SJSA1 (cell line): ENCODE data around the gene OXLD1. TPM values are rescaled to one million over a fixed set of nuclear protein-coding genes. Genes with fewer than 3 reads are reported as not detected.

ENCODE experiments used
- DNase-seq, 2 experiments: peaks; one replicate each; pipeline ENCODE4 v3.0.0-alpha.2; 2015 to 2020; ENCODE audit warnings: low spot score in 2 of 2, low read depth in 1 of 2
- H3K27ac ChIP-seq: fragments of 250-450 bp; sonication (Bioruptor Pico); 2 replicates; pipeline ENCODE4 v1.5.1; 2020; ENCODE audit warnings: mild to moderate bottlenecking, moderate library complexity
- H3K27me3 ChIP-seq: fragments of 250-450 bp; sonication (Bioruptor Pico); replicated peaks from 2 replicates; pipeline ENCODE4 v1.5.1; 2020; ENCODE audit warnings: mild to moderate bottlenecking, moderate library complexity
- H3K36me3 ChIP-seq: fragments of 250-450 bp; sonication (Bioruptor Pico); 2 replicates; pipeline ENCODE4 v1.5.1; 2020; ENCODE audit warnings: mild to moderate bottlenecking
- H3K4me1 ChIP-seq: fragments of 250-450 bp; sonication (Bioruptor Pico); replicated peaks from 2 replicates; pipeline ENCODE4 v1.6.1; 2021; ENCODE audit warnings: mild to moderate bottlenecking
- H3K4me3 ChIP-seq: fragments of 250-450 bp; sonication (Bioruptor Pico); 2 replicates; pipeline ENCODE4 v1.5.1; 2020; ENCODE audit warnings: mild to moderate bottlenecking
- H3K9me3 ChIP-seq: fragments of 250-450 bp; sonication (Bioruptor Pico); replicated peaks from 2 replicates; pipeline ENCODE4 v1.5.1; 2020; ENCODE audit warnings: mild to moderate bottlenecking
- total RNA-seq: library from RNA; depleted of rRNA; stranded (reverse); fragments of >200 nt; shearing (Covaris generic); gene quantifications from 2 replicates; pipeline ENCODE4 v1.2.3, GENCODE V29; 2014; rRNA removed

The OXLD1 gene
- 49.7 and 82.3 TPM in 2 replicates for total RNA-seq

DNA sequence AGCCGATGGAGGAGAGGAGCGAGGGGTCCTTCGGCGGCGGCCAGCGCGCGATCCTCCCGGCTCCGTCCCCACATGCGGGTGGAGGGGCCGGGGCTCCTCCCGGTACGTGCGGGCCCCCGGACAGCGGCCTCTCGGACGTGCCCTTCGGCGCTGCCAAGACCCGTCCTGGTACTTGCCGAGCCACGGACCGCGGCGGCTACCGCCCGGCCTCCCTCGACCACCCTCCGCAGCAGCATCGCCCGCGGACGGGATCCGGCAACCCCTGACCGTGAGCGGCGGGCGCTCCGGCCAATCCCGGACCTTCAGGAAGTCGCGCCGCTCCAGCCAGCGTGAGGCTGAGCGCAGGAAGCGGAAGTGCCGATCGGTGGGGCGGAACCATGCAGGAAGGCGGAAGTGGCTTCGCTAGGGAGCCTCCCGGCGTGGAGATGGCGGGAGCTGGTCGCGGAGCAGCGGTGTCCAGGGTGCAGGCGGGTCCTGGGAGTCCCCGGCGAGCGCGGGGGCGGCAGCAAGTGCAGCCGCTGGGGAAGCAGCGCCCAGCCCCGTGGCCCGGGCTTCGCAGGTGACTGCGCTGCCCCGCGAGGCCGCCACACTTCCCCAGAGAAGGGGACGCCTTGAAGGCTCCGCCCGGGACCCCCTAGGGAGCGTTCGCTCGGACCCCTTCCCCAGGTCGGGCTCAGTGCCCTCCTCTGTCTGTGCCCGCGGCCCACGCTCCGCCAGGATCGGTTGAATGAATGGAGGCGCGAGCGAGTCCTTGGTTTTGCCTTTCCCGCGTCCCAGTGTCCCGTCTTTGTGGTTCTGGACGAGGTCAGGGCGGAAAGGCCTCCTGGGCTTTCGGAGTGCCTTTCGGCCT, at the start of gene OXLD1, which contains the start of gene CCDC137:
Gene OXLD1, minus strand, starts transcription at position 264 of the 850 bp plus-strand sequence. Its CDS starts 28 bp downstream, at position 236.
Gene CCDC137, plus strand, starts transcription at position 396 of the 850 bp plus-strand sequence. Its CDS starts 30 bp downstream, at position 426.
- H3K27ac ChIP-seq = peak within 1 kb of the TSS; percentile 58
- H3K4me1 ChIP-seq = peaks cover 23% of the 10 kb centered on the region
- H3K9me3 ChIP-seq = no peaks in the 10 kb centered on the region
- no peaks in the 10 kb centered on the region for H3K27me3 ChIP-seq
- DNase-seq = peak; percentile 95 to 99
- peak within 1 kb of the TSS; percentile 85 for H3K4me3 ChIP-seq
- H3K36me3 ChIP-seq = peaks cover 67% of the 10 kb centered on the region

DNA sequence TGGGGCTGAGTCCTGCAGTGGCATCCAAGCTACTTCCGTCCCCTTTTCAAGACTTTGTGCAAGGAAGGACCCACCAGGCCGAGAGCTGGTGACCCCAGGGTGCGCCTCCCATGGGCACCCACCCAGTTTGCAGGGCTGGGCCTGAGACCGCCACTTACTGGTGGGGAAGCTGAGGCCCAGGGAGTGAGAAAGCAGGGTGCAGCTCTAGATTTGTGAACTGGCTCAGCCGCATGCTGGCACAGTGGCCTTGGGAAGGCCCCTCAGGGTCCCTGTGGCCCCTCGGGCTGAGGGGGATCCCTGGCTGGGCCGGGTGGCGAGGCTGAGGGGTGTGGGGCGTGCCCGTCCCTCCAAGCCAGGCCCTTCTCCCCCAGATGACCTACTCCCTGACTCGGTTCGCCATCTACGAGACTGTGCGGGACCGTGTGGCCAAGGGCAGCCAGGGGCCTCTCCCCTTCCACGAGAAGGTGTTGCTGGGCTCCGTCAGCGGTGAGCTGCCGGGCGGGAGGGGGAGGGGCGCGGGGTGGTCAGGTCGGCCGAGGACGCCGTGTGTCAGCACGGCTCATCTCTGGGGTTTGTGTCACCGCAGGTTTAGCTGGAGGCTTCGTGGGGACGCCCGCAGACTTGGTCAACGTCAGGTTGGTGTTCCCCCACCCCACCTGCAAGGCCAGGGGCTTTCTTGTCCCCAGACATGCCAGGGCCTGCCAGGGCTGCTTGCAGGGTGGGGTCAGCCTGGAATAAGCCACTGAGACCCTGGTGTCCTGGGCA, 48.9 kb upstream of the OXLD1 start:
- Histone ChIP-seq H3K27me3 (no peaks in the 10 kb centered on the region), H3K36me3 (peaks cover 28% of the 10 kb centered on the region), H3K4me1 (peaks cover 27% of the 10 kb centered on the region), H3K27ac (no peak overlapping the region), H3K9me3 (peaks cover 3% of the 10 kb centered on the region; the same call in 1 of the 2 replicates), H3K4me3 (no peak overlapping the region)
- no peak for DNase-seq

DNA sequence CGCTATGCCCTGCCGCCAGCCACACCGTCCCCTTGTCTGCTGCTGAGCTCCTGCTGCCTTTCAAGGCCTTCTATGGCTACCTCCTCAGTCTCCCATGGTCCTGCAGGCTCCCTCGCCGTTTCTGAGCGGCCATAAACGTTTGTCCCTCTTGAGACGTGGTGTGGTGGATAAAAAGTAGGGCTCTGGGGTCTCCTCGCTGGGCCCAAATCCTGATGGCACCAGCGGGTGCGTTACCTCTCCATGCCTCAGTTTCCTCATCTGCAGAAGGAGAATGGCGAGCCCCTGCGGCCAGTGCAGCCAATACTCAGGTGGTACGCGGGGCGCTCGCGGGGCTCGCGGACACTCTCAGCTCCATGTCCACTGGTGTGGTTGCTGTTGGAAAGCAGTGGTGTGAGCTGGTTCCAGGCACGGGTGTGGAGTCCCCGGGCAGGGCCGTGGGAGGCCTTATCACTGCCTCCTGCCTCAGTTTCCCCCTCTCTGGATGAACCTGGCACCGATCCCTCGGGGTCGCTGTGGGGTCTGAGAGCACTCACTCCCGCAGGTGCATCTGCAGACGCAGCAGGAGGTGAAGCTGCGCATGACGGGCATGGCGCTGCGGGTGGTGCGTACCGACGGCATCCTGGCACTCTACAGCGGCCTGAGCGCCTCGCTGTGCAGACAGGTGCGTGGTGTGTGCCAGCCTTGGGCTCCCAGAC, 48.2 kb upstream of the OXLD1 start:
- Histone ChIP-seq H3K36me3 (peaks cover 29% of the 10 kb centered on the region), H3K27ac (no peak overlapping the region), H3K9me3 (peaks cover 3% of the 10 kb centered on the region; the same call in 1 of the 2 replicates), H3K4me1 (peaks cover 27% of the 10 kb centered on the region), H3K27me3 (no peaks in the 10 kb centered on the region), H3K4me3 (no peak overlapping the region)
- DNase-seq = no peak

DNA sequence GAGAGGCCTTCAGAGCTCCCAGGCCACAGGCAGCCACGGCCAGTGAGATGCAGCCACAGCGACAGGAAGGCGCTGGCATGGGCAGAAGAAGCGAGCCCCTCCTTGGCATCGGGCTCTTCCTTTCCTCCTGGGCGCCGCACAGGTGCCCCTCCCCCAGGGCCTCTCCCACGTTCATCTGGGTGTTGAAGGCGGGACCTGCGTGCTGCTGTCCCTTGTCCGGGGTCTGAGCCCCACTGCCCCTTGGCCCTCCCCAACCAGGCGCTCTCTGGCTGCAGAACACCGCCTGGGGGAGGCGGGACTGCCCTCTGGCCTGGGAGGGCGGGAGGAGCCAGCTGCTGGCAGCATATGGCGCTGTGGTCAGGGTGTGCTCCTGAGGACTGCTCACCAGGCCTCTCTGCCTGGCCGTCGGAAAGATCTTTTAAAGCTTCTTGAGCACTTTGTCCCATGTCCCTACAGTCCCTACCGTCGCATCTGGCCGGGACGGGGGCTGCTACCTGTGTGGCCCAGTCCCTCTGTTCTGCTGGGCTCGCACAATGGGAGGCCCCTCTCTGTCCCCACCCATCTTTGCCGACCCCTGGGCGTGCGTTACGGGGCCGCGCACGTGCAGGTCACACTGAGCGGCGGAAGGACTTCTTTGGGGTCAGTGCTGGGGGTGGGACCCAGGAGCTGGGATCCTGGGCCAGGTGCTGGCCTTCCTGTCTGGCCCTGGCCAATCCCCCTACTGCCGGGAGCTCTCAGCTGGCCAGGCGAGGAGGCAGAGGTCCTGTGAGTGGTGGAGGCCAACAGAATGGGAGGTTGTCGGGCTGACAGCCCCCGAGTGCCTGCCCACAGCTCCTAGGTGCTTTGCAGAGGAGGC, 47.4 kb upstream of the OXLD1 start:
- Histone ChIP-seq H3K4me3 (no peak overlapping the region), H3K9me3 (peaks cover 3% of the 10 kb centered on the region; the same call in 1 of the 2 replicates), H3K4me1 (peaks cover 27% of the 10 kb centered on the region), H3K27ac (no peak overlapping the region), H3K36me3 (peaks cover 31% of the 10 kb centered on the region), H3K27me3 (no peaks in the 10 kb centered on the region)
- no peak for DNase-seq

DNA sequence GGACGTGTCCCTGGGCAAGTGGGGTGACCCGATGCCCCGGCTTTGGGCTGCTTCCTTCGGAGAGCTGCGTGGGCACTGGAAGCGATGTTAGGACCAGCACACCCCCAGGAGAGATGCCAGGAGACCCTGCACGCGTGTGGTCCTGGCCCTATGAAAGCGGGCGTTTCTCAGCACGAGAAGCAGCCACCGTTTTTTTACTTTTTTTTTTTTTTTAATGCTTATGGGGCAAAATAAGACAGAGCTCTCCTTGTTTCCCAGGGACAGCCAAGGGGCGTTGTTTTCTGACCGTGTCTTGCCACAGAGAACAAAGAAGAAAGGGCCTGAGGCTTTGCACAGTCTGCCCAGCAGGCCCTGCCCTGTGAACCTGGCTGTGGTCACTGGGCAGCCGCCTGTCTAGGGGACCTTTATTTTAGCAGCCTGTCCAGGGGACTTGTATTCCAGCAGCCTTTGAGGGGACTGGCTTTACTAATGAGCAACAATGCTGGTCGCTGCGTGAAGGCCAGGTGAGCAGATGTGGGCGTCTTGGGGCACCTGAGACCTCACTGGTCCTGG, 46.7 kb upstream of the OXLD1 start:
- peaks cover 3% of the 10 kb centered on the region; the same call in 1 of the 2 replicates for H3K9me3 ChIP-seq
- H3K36me3 ChIP-seq = peaks cover 31% of the 10 kb centered on the region
- DNase-seq = peak in 1 of 2 experiments; percentile 35
- no peaks in the 10 kb centered on the region for H3K27me3 ChIP-seq
- peaks cover 27% of the 10 kb centered on the region for H3K4me1 ChIP-seq
- H3K27ac ChIP-seq = no peak overlapping the region
- peak overlapping the region; percentile 95 for H3K4me3 ChIP-seq

DNA sequence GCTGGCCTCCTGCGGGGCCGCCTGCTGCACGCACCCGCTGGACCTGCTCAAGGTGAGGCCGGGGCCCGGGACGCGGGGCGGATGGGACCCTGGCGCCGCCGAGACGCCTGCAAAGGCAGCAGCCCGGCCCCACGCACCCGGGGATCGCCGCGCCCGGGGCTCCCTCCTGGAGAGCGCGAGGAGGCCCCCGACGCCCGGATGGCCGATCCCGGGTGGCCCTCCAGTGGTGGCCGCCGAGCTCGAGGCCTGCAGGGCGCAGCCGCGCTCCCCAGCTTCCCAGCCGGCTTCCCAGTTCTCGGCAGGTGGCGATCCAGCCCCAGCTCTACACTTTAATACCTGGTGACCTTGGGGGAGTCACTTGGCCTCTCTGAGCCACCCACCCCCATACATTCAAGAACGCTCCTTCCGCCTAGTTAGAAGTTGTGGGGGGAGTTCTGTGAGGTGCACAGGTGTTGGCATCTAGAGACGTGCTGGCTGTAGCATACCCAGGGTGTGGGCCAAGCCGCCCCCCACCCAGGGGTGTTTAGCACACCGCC, 46.1 kb upstream of the OXLD1 start:
- Histone ChIP-seq H3K9me3 (peaks cover 3% of the 10 kb centered on the region; the same call in 1 of the 2 replicates), H3K27me3 (no peaks in the 10 kb centered on the region), H3K27ac (no peak overlapping the region), H3K36me3 (peaks cover 31% of the 10 kb centered on the region), H3K4me1 (peaks cover 27% of the 10 kb centered on the region), H3K4me3 (peak overlapping the region; percentile 95)
- DNase-seq = peak in 1 of 2 experiments; percentile 77

DNA sequence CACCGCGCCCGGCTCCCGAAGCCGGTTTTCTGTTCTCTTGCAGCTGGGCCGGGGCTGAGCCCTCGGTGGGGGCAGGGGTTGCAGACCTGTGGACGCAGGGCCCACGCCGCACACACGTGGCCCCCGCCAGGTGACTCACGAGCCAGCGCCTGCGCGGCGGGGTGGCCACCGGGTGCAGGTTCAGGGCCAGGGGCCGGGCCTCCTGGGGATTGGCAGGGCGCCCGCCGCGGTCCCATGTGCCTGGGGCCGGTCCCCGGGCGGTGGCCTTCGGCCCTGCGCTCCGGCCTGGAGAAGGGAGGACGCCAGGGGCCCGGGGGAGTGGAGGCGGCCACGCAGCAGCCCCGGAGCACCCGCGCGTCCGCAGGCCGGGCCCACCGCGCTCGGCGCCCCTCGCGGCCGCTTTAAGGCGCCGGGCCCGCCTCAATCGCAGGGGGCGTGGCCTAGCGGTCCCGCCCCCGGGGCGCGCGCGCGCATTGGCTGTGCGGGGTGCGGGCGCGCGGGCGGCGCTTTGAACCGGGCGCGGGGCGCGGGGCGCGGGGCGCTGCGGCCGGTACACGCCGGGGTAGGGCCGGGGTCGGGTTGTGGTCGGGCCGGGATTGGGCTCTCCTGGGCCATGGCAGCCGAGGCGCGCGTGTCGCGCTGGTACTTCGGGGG, 45.5 kb upstream of the OXLD1 start, which contains the start of gene SLC25A10:
Gene SLC25A10, plus strand, starts transcription at position 471 of the 654 bp plus-strand sequence. Its CDS starts 143 bp downstream, at position 614.
- peaks cover 3% of the 10 kb centered on the region; the same call in 1 of the 2 replicates for H3K9me3 ChIP-seq
- no peaks in the 10 kb centered on the region for H3K27me3 ChIP-seq
- H3K4me3 ChIP-seq = peak within 1 kb of the TSS; percentile 95
- peak; percentile 76 to 88 for DNase-seq
- H3K4me1 ChIP-seq = peaks cover 27% of the 10 kb centered on the region
- no peak within 1 kb of the TSS for H3K27ac ChIP-seq
- H3K36me3 ChIP-seq = peaks cover 36% of the 10 kb centered on the region

DNA sequence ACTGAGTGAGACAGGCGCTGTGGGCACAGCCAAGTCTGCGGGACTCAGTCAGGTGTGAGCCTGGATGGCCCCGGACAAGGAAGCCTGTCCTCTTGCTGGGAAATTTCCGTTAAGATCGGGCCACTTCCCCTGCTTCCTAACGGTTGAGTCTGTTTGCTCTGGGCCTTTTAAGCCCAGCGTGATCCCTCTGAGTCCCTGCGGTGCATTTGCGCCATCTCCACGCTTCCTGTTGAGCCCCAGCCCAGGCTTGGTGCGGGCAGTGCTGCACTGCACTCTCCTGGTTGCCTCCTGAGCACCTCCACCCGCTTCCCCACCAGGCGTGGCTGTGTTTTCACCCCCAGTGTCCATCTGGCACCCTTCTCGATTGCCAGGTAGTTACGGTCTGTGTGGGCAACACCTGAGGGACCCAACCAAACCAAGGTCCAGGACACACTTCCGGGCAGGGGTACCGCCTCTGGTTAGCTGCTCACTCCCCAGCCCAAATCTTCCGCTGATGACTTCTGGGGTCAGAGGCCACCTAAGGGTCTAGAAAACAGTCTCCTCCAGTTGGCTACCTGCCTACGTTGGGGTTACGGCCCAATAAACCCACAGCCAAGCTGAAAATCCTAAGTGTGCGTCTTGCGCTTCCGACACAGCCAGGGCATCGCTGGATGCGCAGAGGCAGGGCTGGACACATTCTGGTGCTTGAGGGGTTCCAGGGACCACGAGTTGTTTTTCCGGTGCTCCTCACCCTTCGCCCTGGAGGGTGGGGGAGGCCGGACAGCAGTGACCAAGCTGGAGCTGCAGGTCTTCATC, 44.3 kb upstream of the OXLD1 start:
- no peak for DNase-seq
- peaks cover 27% of the 10 kb centered on the region for H3K4me1 ChIP-seq
- no peak overlapping the region for H3K4me3 ChIP-seq
- H3K27me3 ChIP-seq = no peaks in the 10 kb centered on the region
- no peak overlapping the region for H3K27ac ChIP-seq
- H3K36me3 ChIP-seq = peaks cover 49% of the 10 kb centered on the region
- peaks cover 3% of the 10 kb centered on the region; the same call in 1 of the 2 replicates for H3K9me3 ChIP-seq

DNA sequence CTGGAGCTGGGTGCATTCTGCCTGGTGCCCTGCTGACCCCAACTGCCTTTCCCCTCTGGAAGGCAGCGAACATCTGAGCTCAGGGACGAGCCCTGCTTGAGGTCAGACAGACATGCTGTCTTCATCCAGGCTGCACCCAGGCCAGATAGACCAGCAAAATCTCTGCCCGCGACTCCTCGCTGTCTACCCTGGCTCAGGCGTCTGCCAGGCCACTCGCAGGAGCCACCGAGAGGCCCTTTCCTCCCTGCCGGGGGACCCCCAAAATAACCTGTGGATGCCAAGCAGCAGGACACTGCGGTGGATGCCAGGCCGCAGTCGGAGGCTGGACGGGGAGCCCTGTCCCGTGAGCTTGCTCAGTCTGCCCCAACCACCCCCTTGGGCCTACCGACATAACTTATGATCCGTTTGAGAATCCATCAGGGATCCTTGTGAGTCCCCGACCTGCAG, 42.4 kb upstream of the OXLD1 start:
- H3K4me1 ChIP-seq = peaks cover 36% of the 10 kb centered on the region
- no peak overlapping the region for H3K4me3 ChIP-seq
- no peak for DNase-seq
- H3K27ac ChIP-seq = no peak overlapping the region
- H3K36me3 ChIP-seq = peaks cover 55% of the 10 kb centered on the region
- H3K27me3 ChIP-seq = no peaks in the 10 kb centered on the region
- peaks cover 3% of the 10 kb centered on the region; the same call in 1 of the 2 replicates for H3K9me3 ChIP-seq

DNA sequence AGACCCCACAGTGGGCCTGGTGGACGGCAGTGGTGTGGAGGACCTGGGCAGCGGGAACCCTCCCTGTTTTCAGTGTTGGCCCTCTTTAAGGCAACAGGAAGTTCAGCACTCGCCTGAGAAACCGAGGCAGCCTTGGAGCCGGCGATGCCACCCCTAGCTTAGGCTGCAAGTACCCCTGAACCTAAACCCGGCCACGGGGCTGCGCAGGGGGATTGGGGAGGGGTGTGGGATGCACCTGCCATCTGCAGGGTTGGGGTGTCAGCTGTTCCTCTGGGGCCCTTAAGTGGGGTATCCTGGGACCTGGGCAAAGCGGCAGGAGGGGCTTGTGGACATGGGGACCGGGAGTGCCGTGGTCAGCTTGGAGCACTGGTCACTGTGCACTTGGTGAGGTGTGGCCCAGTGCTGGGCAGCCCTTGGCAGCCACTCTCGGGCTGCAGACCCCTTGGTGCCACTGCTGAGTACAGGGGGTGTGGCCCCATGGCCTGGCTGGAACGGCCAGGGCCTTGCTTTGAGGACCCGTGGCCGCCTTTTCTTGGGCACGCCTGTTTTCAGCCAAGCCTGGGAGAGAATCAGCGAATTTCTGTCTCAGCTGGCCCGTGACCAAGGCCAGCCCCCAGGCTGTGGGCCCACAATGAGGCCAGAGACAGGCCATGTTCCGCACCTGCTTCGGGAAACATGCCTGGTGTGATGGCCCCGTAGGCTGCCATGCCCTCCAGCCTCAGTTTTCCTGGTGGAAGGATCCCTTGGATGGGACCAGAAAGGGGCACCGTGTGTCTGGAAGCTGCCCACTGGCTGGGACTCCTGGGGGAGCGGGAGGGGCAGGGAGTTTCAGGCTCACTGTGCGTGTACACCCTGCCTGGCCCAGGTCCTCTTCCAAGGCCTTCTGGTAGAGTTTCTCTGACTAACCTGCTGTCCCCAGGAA, 41.6 kb upstream of the OXLD1 start:
- peaks cover 28% of the 10 kb centered on the region for H3K4me1 ChIP-seq
- peaks cover 3% of the 10 kb centered on the region; the same call in 1 of the 2 replicates for H3K9me3 ChIP-seq
- peaks cover 62% of the 10 kb centered on the region for H3K36me3 ChIP-seq
- no peak overlapping the region for H3K4me3 ChIP-seq
- H3K27me3 ChIP-seq = no peaks in the 10 kb centered on the region
- no peak for DNase-seq
- no peak overlapping the region for H3K27ac ChIP-seq
